SJCRH30 (cell line): ENCODE measurements around the gene OPCML. TPM values are rescaled to one million over a fixed set of nuclear protein-coding genes. Genes with fewer than 3 reads are reported as not detected.

ENCODE experiments used
- DNase-seq, 2 experiments: peaks; one replicate each; pipeline ENCODE4 v3.0.0-alpha.2; 2015 to 2020
- H3K27ac ChIP-seq: fragments of 250-450 bp; sonication (Bioruptor Pico); 2 replicates; pipeline ENCODE4 v1.5.1; 2020; ENCODE audit warnings: mild to moderate bottlenecking, moderate library complexity
- H3K27me3 ChIP-seq: fragments of 250-450 bp; sonication (Bioruptor Pico); 2 replicates; pipeline ENCODE4 v1.5.1; 2020; ENCODE audit warnings: mild to moderate bottlenecking, moderate library complexity
- H3K36me3 ChIP-seq: fragments of 250-450 bp; sonication (Bioruptor Pico); 2 replicates; pipeline ENCODE4 v1.5.1; 2020; ENCODE audit warnings: mild to moderate bottlenecking, moderate library complexity
- H3K4me1 ChIP-seq: fragments of 250-450 bp; sonication (Bioruptor Pico); 2 replicates; pipeline ENCODE4 v1.5.1; 2020; ENCODE audit warnings: mild to moderate bottlenecking, moderate library complexity
- H3K4me3 ChIP-seq: fragments of 250-450 bp; sonication (Bioruptor Pico); 2 replicates; pipeline ENCODE4 v1.5.1; 2020; ENCODE audit warnings: mild to moderate bottlenecking, moderate library complexity
- H3K9me3 ChIP-seq: fragments of 250-450 bp; sonication (Bioruptor Pico); replicated peaks from 2 replicates; pipeline ENCODE4 v1.5.1; 2020; ENCODE audit warnings: mild to moderate bottlenecking, moderate library complexity
- total RNA-seq: library from RNA; depleted of rRNA; stranded (reverse); fragments of >200 nt; shearing (Covaris generic); gene quantifications from 2 replicates; pipeline ENCODE4 v1.2.3, GENCODE V29; 2014

The OPCML gene
- total RNA-seq, 1 experiment from 2014 or later, result not detected

GRCh38 chr11:133228471-133229329 lies 303.6 kb downstream of the OPCML start:
- Histone ChIP-seq H3K36me3 (no peaks in the 10 kb centered on the region), H3K27ac (no peak overlapping the region), H3K27me3 (no peaks in the 10 kb centered on the region), H3K9me3 (no peaks in the 10 kb centered on the region), H3K4me1 (no peaks in the 10 kb centered on the region), H3K4me3 (no peak overlapping the region)
- no peak for DNase-seq

GRCh38 chr11:133227632-133228111 lies 304.6 kb downstream of the OPCML start:
- Histone ChIP-seq H3K4me3 (no peak overlapping the region), H3K4me1 (no peaks in the 10 kb centered on the region), H3K27me3 (no peaks in the 10 kb centered on the region), H3K9me3 (no peaks in the 10 kb centered on the region), H3K36me3 (no peaks in the 10 kb centered on the region), H3K27ac (no peak overlapping the region)
- no peak for DNase-seq

GRCh38 chr11:133224271-133224670 lies 308.0 kb downstream of the OPCML start:
- H3K36me3 ChIP-seq, result no peaks in the 10 kb centered on the region
- H3K4me3 ChIP-seq, result no peak overlapping the region
- no peaks in the 10 kb centered on the region for H3K27me3 ChIP-seq
- no peak for DNase-seq
- no peak overlapping the region for H3K27ac ChIP-seq
- no peaks in the 10 kb centered on the region for H3K4me1 ChIP-seq
- no peaks in the 10 kb centered on the region for H3K9me3 ChIP-seq

GRCh38 chr11:133222425-133223330 lies 309.6 kb downstream of the OPCML start:
- no peaks in the 10 kb centered on the region for H3K27me3 ChIP-seq

GRCh38 chr11:133219543-133219942 lies 312.8 kb downstream of the OPCML start:
- Histone ChIP-seq H3K4me1 (no peaks in the 10 kb centered on the region), H3K4me3 (no peak overlapping the region), H3K27ac (no peak overlapping the region), H3K9me3 (no peaks in the 10 kb centered on the region), H3K27me3 (no peaks in the 10 kb centered on the region), H3K36me3 (no peaks in the 10 kb centered on the region)
- no peak for DNase-seq

More at GRCh38 chr11:133222425-133223330, 309.6 kb downstream of the OPCML start:
- no peaks in the 10 kb centered on the region for H3K36me3 ChIP-seq
- H3K4me3 ChIP-seq, result no peak overlapping the region
- H3K27ac ChIP-seq, result no peak overlapping the region
- no peaks in the 10 kb centered on the region for H3K9me3 ChIP-seq
- no peak for DNase-seq
- H3K4me1 ChIP-seq, result no peaks in the 10 kb centered on the region

- Histone ChIP-seq H3K36me3 (no peaks in the 10 kb centered on the region), H3K4me3 (no peak overlapping the region), H3K27me3 (no peaks in the 10 kb centered on the region), H3K4me1 (no peaks in the 10 kb centered on the region), H3K27ac (no peak overlapping the region), H3K9me3 (no peaks in the 10 kb centered on the region)
- DNase-seq, result no peak
Observed at GRCh38 chr11:133216813-133217212, 315.5 kb downstream of the OPCML start.

GRCh38 chr11:133215596-133216230 lies 316.6 kb downstream of the OPCML start:
- H3K9me3 ChIP-seq, result no peaks in the 10 kb centered on the region
- no peak for DNase-seq
- no peaks in the 10 kb centered on the region for H3K36me3 ChIP-seq
- no peaks in the 10 kb centered on the region for H3K4me1 ChIP-seq
- no peak overlapping the region for H3K27ac ChIP-seq
- no peak overlapping the region for H3K4me3 ChIP-seq
- no peaks in the 10 kb centered on the region for H3K27me3 ChIP-seq

- Histone ChIP-seq H3K27me3 (no peaks in the 10 kb centered on the region), H3K27ac (no peak overlapping the region), H3K4me1 (no peaks in the 10 kb centered on the region), H3K9me3 (no peaks in the 10 kb centered on the region), H3K4me3 (no peak overlapping the region), H3K36me3 (no peaks in the 10 kb centered on the region)
- DNase-seq, result no peak
Observed at GRCh38 chr11:133214646-133215045, 317.7 kb downstream of the OPCML start.

GRCh38 chr11:133212201-133212600 lies 320.1 kb downstream of the OPCML start:
- Histone ChIP-seq H3K27ac (no peak overlapping the region), H3K4me3 (no peak overlapping the region), H3K36me3 (no peaks in the 10 kb centered on the region), H3K27me3 (no peaks in the 10 kb centered on the region), H3K9me3 (no peaks in the 10 kb centered on the region), H3K4me1 (no peaks in the 10 kb centered on the region)
- no peak for DNase-seq

- H3K9me3 ChIP-seq, result no peaks in the 10 kb centered on the region
- no peak for DNase-seq
- no peak overlapping the region for H3K27ac ChIP-seq
- no peaks in the 10 kb centered on the region for H3K4me1 ChIP-seq
- no peaks in the 10 kb centered on the region for H3K36me3 ChIP-seq
- H3K4me3 ChIP-seq, result no peak overlapping the region
- H3K27me3 ChIP-seq, result no peaks in the 10 kb centered on the region
Observed at GRCh38 chr11:133207995-133208394, 324.3 kb downstream of the OPCML start.

GRCh38 chr11:133206313-133207005 lies 325.8 kb downstream of the OPCML start:
- H3K4me3 ChIP-seq, result no peak overlapping the region
- H3K36me3 ChIP-seq, result no peaks in the 10 kb centered on the region
- DNase-seq, result no peak
- no peaks in the 10 kb centered on the region for H3K4me1 ChIP-seq
- no peaks in the 10 kb centered on the region for H3K27me3 ChIP-seq
- H3K27ac ChIP-seq, result no peak overlapping the region
- no peaks in the 10 kb centered on the region for H3K9me3 ChIP-seq

- no peak overlapping the region for H3K27ac ChIP-seq
- no peak for DNase-seq
- H3K36me3 ChIP-seq, result no peaks in the 10 kb centered on the region
- H3K4me1 ChIP-seq, result no peaks in the 10 kb centered on the region
- no peak overlapping the region for H3K4me3 ChIP-seq
- H3K27me3 ChIP-seq, result no peaks in the 10 kb centered on the region
- no peaks in the 10 kb centered on the region for H3K9me3 ChIP-seq
Observed at GRCh38 chr11:133204158-133204557, 328.1 kb downstream of the OPCML start.

- H3K27ac ChIP-seq, result no peak overlapping the region
- no peak overlapping the region for H3K4me3 ChIP-seq
- no peaks in the 10 kb centered on the region for H3K27me3 ChIP-seq
- no peaks in the 10 kb centered on the region for H3K4me1 ChIP-seq
- DNase-seq, result no peak
- H3K9me3 ChIP-seq, result no peaks in the 10 kb centered on the region
- H3K36me3 ChIP-seq, result no peaks in the 10 kb centered on the region
Observed at GRCh38 chr11:133202816-133203215, 329.5 kb downstream of the OPCML start.

- DNase-seq, result no peak
- no peak overlapping the region for H3K4me3 ChIP-seq
- no peaks in the 10 kb centered on the region for H3K9me3 ChIP-seq
Observed at GRCh38 chr11:133198438-133198837, 333.9 kb downstream of the OPCML start.

More at GRCh38 chr11:133198438-133198837, 333.9 kb downstream of the OPCML start:
- H3K4me1 ChIP-seq, result no peaks in the 10 kb centered on the region
- H3K27me3 ChIP-seq, result no peaks in the 10 kb centered on the region
- H3K27ac ChIP-seq, result no peak overlapping the region
- no peaks in the 10 kb centered on the region for H3K36me3 ChIP-seq
